H9 (cell line): ENCODE data around the gene KCNJ16. TPM values are rescaled to one million over a fixed set of nuclear protein-coding genes. Genes with fewer than 3 reads are reported as not detected.

Experiments used
- DNase-seq: peaks from one replicate; pipeline ENCODE4 v3.0.0-alpha.2; 2017
- H2AFZ ChIP-seq: one replicate; pipeline ENCODE4 v1.6.1; 2013; ENCODE audit warnings: mild to moderate bottlenecking, low read length, control low read depth, moderate library complexity
- H2AK5ac ChIP-seq: 2 replicates; pipeline ENCODE4 v1.6.1; 2013; ENCODE audit warnings: low read length, control low read depth, mixed read lengths; ENCODE audit not compliant: insufficient read length
- H2BK120ac ChIP-seq: one replicate; pipeline ENCODE4 v1.6.1; 2013; ENCODE audit warnings: low read depth, mild to moderate bottlenecking, low read length, control low read depth, inconsistent platforms; ENCODE audit not compliant: poor library complexity, severe bottlenecking
- H2BK12ac ChIP-seq: 2 replicates; pipeline ENCODE4 v1.6.1; 2013; ENCODE audit warnings: low read length, control low read depth, mixed read lengths, low read depth; ENCODE audit not compliant: insufficient read length
- H2BK15ac ChIP-seq: 2 replicates; pipeline ENCODE4 v1.6.1; 2013; ENCODE audit warnings: low read depth, low read length, control low read depth
- H2BK20ac ChIP-seq: one replicate; pipeline ENCODE4 v1.6.1; 2013; ENCODE audit warnings: low read depth, mild to moderate bottlenecking, low read length, control low read depth, inconsistent platforms; ENCODE audit not compliant: poor library complexity, severe bottlenecking
- H2BK5ac ChIP-seq: 2 replicates; pipeline ENCODE4 v1.6.1; 2013; ENCODE audit warnings: low read length, control low read depth, mixed read lengths; ENCODE audit not compliant: insufficient read length
- H3K14ac ChIP-seq: 2 replicates; pipeline ENCODE4 v1.6.1; 2013; ENCODE audit warnings: low read length, control low read depth; ENCODE audit not compliant: insufficient read depth
- H3K18ac ChIP-seq: 2 replicates; pipeline ENCODE4 v1.6.1; 2013; ENCODE audit warnings: low read depth, mild to moderate bottlenecking, mixed read lengths, low read length, control low read depth; ENCODE audit not compliant: insufficient read length
- H3K23ac ChIP-seq: 2 replicates; pipeline ENCODE4 v1.6.1; 2013; ENCODE audit warnings: low read length, control low read depth, mixed read lengths, low read depth; ENCODE audit not compliant: insufficient read length
- H3K23me2 ChIP-seq: 2 replicates; pipeline ENCODE4 v1.6.1; 2013; ENCODE audit warnings: low read depth, mild to moderate bottlenecking, mixed read lengths, low read length, control low read depth; ENCODE audit not compliant: insufficient read length, poor library complexity, severe bottlenecking
- H3K27ac ChIP-seq: 2 replicates; pipeline ENCODE4 v1.5.1; 2013; ENCODE audit warnings: low read length, control low read depth, mixed read lengths, low read depth; ENCODE audit not compliant: insufficient read length
- H3K27me3 ChIP-seq: 2 replicates; pipeline ENCODE4 v1.6.1; 2013; ENCODE audit warnings: low read length, control low read depth, inconsistent platforms; ENCODE audit not compliant: insufficient read depth
- H3K4ac ChIP-seq: 2 replicates; pipeline ENCODE4 v1.6.1; 2013; ENCODE audit warnings: low read depth, mild to moderate bottlenecking, control low read depth, inconsistent platforms, low read length, moderate library complexity
- H3K4me1 ChIP-seq: 2 replicates; pipeline ENCODE4 v1.6.1; 2013; ENCODE audit warnings: low read length, control low read depth, inconsistent platforms; ENCODE audit not compliant: insufficient read depth
- H3K4me2 ChIP-seq: 2 replicates; pipeline ENCODE4 v1.6.1; 2013; ENCODE audit warnings: low read length, control low read depth, mixed read lengths; ENCODE audit not compliant: insufficient read length, insufficient read depth
- H3K56ac ChIP-seq: 2 replicates; pipeline ENCODE4 v1.6.1; 2013; ENCODE audit warnings: low read depth, mild to moderate bottlenecking, mixed read lengths, low read length, control low read depth; ENCODE audit not compliant: insufficient read length
- H3K79me1 ChIP-seq: 2 replicates; pipeline ENCODE4 v1.6.1; 2013; ENCODE audit warnings: low read depth, mild to moderate bottlenecking, moderate library complexity, low read length, control low read depth, inconsistent platforms; ENCODE audit not compliant: insufficient read depth, poor library complexity, severe bottlenecking
- H3K79me2 ChIP-seq: 2 replicates; pipeline ENCODE4 v1.6.1; 2013; ENCODE audit warnings: low read length, control low read depth, inconsistent platforms; ENCODE audit not compliant: insufficient read depth
- H3K9ac ChIP-seq: 2 replicates; pipeline ENCODE4 v1.6.1; 2013; ENCODE audit warnings: low read length, control low read depth, mixed read lengths; ENCODE audit not compliant: insufficient read length; ENCODE audit errors: extremely low read depth
- H3K9me3 ChIP-seq: one replicate; pipeline ENCODE4 v1.6.1; 2013; ENCODE audit warnings: low read depth, low read length, inconsistent platforms; ENCODE audit not compliant: control insufficient read depth
- H3T11ph ChIP-seq: one replicate; pipeline ENCODE4 v1.6.1; 2013; ENCODE audit warnings: mild to moderate bottlenecking, low read length, control low read depth, inconsistent platforms
- H4K20me1 ChIP-seq: one replicate; pipeline ENCODE4 v1.6.1; 2013; ENCODE audit not compliant: control insufficient read depth, insufficient read length, insufficient read depth
- H4K5ac ChIP-seq: 2 replicates; pipeline ENCODE4 v1.6.1; 2013; ENCODE audit warnings: low read depth, mild to moderate bottlenecking, mixed read lengths, low read length, control low read depth; ENCODE audit not compliant: insufficient read length
- H4K8ac ChIP-seq: replicated peaks from 2 replicates; pipeline ENCODE4 v1.6.1; 2013; ENCODE audit warnings: low read length, control low read depth, mixed read lengths, low read depth; ENCODE audit not compliant: insufficient read length
- H4K91ac ChIP-seq: 2 replicates; pipeline ENCODE4 v1.6.1; 2013; ENCODE audit warnings: low read depth, mild to moderate bottlenecking, moderate library complexity, mixed read lengths, low read length, control low read depth; ENCODE audit not compliant: insufficient read length
- H3K27ac Mint-ChIP-seq, 3 experiments: 2 replicates in 2 of 3; 3 replicates in 1 of 3; pipeline ENCODE4 v1.8.0; 2020 to 2021; ENCODE audit warnings: mixed read lengths in 3 of 3, mild to moderate bottlenecking in 1 of 3, moderate library complexity in 1 of 3
- H3K27me3 Mint-ChIP-seq: 2 replicates; pipeline ENCODE4 v1.8.0; 2021; ENCODE audit warnings: low read depth, mild to moderate bottlenecking, moderate library complexity, mixed read lengths
- H3K36me3 Mint-ChIP-seq, 3 experiments: 2 replicates in 2 of 3; 3 replicates in 1 of 3; pipeline ENCODE4 v1.8.0; 2020 to 2021; ENCODE audit warnings: low read depth in 3 of 3, mixed read lengths in 3 of 3; ENCODE audit not compliant: insufficient read depth in 1 of 3
- H3K4me1 Mint-ChIP-seq, 2 experiments: 2 replicates each; pipeline ENCODE4 v1.8.0; 2020; ENCODE audit warnings: mixed read lengths in 2 of 2
- H3K4me3 Mint-ChIP-seq, 2 experiments: 2 replicates in 1 of 2; 3 replicates in 1 of 2; pipeline ENCODE4 v1.8.0; 2020 to 2021; ENCODE audit warnings: mild to moderate bottlenecking in 2 of 2, mixed read lengths in 2 of 2, moderate library complexity in 1 of 2
- H3K9me3 Mint-ChIP-seq, 2 experiments: 2 replicates in 1 of 2; 3 replicates in 1 of 2; pipeline ENCODE4 v1.8.0; 2020; ENCODE audit warnings: mild to moderate bottlenecking in 2 of 2, mixed read lengths in 2 of 2, moderate library complexity in 1 of 2
- WGBS: extraction: QIAGEN DNeasy Blood & Tissue Kit; methylation state at CpG from one replicate; pipeline ENCODE4 v1.1.7; 2013; ENCODE audit warnings: missing lambda C conversion rate, low lambda C conversion rate, mixed read lengths; ENCODE audit not compliant: insufficient read length; ENCODE audit errors: extremely low coverage; 5-methylcytosine and 5-hydroxymethylcytosine counted together
- total RNA-seq: library from RNA; stranded (reverse); gene quantifications from 2 replicates; pipeline ENCODE4 v1.2.1, GENCODE V29; 2021
- TF ChIP-seq, protein P1 (sequence below): fragments of 200-600 bp; sonication (generic); conservative IDR thresholded peaks from 3 replicates; pipeline ENCODE4 v1.8.0; 2021; ENCODE audit warnings: antibody characterized with exemption, mild to moderate bottlenecking

KCNJ16 gene
- total RNA-seq, 1 experiment from 2014 or later: not detected

GRCh38 chr17:70028978-70029767 lies 45.9 kb upstream of the KCNJ16 start:
- H3K56ac ChIP-seq: no peak overlapping the region
- Mint-ChIP-seq H3K9me3 (no peaks in the 10 kb centered on the region; a peak in 2 of 5 replicates), H3K4me3 (no peak overlapping the region), H3K4me1 (peaks cover 2 to 3% of the 10 kb centered on the region in 2 experiments; a peak in 3 of 4 replicates), H3K36me3 (no peaks in the 10 kb centered on the region; a peak in 2 of 7 replicates), H3K27ac (no peak overlapping the region; a peak in 1 of 7 replicates), H3K27me3 (no peaks in the 10 kb centered on the region)
- no peak overlapping the region for H2BK5ac ChIP-seq
- H3K79me1 ChIP-seq: no peaks in the 10 kb centered on the region
- H3T11ph ChIP-seq: no peak overlapping the region
- no peak overlapping the region for H2AFZ ChIP-seq
- no peak overlapping the region for H4K91ac ChIP-seq
- no peak overlapping the region for H3K4ac ChIP-seq
- H3K27me3 ChIP-seq: no peaks in the 10 kb centered on the region
- H4K5ac ChIP-seq: no peak overlapping the region
- H3K4me2 ChIP-seq: no peak overlapping the region
- no peak overlapping the region for H4K8ac ChIP-seq
- no peaks in the 10 kb centered on the region for H3K4me1 ChIP-seq
- TF ChIP-seq, protein P1, sequence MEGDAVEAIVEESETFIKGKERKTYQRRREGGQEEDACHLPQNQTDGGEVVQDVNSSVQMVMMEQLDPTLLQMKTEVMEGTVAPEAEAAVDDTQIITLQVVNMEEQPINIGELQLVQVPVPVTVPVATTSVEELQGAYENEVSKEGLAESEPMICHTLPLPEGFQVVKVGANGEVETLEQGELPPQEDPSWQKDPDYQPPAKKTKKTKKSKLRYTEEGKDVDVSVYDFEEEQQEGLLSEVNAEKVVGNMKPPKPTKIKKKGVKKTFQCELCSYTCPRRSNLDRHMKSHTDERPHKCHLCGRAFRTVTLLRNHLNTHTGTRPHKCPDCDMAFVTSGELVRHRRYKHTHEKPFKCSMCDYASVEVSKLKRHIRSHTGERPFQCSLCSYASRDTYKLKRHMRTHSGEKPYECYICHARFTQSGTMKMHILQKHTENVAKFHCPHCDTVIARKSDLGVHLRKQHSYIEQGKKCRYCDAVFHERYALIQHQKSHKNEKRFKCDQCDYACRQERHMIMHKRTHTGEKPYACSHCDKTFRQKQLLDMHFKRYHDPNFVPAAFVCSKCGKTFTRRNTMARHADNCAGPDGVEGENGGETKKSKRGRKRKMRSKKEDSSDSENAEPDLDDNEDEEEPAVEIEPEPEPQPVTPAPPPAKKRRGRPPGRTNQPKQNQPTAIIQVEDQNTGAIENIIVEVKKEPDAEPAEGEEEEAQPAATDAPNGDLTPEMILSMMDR: no peak
- no peak overlapping the region for H3K23ac ChIP-seq
- H2AK5ac ChIP-seq: no peak overlapping the region
- H4K20me1 ChIP-seq: no peaks in the 10 kb centered on the region
- no peaks in the 10 kb centered on the region for H3K79me2 ChIP-seq
- no CpG with 5 or more reads among the region's 2 CpGs for WGBS
- no peak overlapping the region for H2BK20ac ChIP-seq
- H2BK15ac ChIP-seq: no peak overlapping the region
- H3K23me2 ChIP-seq: no peaks in the 10 kb centered on the region
- DNase-seq: no peak
- no peak overlapping the region for H3K27ac ChIP-seq
- H3K14ac ChIP-seq: no peak overlapping the region
- H2BK12ac ChIP-seq: no peak overlapping the region
- H3K18ac ChIP-seq: no peak overlapping the region
- no peaks in the 10 kb centered on the region for H3K9me3 ChIP-seq
- no peak overlapping the region for H3K9ac ChIP-seq
- H2BK120ac ChIP-seq: no peak overlapping the region
